GM10266 (cell line): ENCODE data around the gene RUFY1.

Experiments
- DNase-seq: peaks from one replicate; pipeline ENCODE4 v3.0.0; 2012; ENCODE audit errors: extremely low spot score
- TF ChIP-seq, protein P1 (sequence below): IDR thresholded peaks from 2 replicates; pipeline ENCODE4 v1.5.1; 2012; ENCODE audit warnings: mild to moderate bottlenecking, low read depth; ENCODE audit not compliant: control insufficient read depth, insufficient read depth; ENCODE audit errors: missing control alignments

The RUFY1 gene

DNA sequence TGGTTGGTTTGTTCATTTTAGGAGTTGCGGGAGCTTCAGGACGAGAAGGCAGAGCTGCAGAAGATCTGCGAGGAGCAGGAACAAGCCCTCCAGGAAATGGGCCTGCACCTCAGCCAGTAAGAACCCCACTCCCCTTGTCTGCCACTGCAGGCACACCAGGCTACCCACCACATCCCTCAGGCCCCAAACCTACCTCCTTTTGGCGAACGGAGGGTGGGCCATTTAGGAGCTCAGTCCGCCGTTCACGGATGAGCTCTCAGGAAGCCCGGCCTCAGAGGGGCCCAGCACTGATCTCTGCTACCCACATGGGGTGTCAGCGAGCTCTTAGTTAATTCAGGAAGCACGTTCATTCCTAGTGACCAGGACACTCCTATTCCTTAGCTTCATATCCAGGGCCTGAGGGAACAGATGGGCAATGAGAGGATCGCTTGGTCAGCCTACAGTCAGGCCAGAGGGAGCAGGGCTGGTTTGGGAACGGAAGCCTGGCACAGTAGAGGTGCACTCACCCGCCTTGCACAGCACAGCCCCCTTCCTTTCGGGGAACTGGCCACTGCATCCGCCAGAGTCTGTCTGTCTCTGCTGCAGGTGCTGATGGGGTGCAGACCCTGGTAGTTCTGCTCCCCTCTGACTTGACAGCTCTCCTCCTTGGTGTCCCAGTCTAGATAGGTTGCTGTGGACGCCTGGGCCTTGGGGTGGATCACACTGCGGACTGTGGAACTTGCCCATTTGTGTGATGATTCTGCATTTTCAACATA is 51.7 kb downstream of the RUFY1 start:
- TF ChIP-seq, protein P1, sequence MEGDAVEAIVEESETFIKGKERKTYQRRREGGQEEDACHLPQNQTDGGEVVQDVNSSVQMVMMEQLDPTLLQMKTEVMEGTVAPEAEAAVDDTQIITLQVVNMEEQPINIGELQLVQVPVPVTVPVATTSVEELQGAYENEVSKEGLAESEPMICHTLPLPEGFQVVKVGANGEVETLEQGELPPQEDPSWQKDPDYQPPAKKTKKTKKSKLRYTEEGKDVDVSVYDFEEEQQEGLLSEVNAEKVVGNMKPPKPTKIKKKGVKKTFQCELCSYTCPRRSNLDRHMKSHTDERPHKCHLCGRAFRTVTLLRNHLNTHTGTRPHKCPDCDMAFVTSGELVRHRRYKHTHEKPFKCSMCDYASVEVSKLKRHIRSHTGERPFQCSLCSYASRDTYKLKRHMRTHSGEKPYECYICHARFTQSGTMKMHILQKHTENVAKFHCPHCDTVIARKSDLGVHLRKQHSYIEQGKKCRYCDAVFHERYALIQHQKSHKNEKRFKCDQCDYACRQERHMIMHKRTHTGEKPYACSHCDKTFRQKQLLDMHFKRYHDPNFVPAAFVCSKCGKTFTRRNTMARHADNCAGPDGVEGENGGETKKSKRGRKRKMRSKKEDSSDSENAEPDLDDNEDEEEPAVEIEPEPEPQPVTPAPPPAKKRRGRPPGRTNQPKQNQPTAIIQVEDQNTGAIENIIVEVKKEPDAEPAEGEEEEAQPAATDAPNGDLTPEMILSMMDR, result no peak
- no peak for DNase-seq

DNA sequence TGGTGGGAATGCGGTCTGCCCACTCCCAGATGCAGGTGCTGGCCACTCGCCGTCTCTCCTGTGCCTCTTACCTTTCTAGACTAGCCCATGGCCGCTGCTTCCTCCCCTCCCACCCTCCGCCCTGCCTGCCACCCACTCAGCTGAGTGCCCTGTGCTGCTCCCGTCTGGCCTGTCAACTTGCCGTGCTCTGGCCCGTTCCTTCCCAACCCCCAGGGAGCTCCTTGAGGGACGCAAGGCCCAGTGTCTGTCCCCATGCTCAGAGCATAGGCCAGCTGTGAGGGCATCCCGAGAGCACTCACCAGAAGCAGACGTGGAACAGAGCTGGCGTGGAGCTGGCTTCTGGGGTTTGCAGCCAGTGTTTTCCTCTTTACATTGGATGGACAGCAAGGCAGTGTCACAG is 53.0 kb downstream of the RUFY1 start:
- TF ChIP-seq, protein P1, result no peak
- no peak for DNase-seq

DNA sequence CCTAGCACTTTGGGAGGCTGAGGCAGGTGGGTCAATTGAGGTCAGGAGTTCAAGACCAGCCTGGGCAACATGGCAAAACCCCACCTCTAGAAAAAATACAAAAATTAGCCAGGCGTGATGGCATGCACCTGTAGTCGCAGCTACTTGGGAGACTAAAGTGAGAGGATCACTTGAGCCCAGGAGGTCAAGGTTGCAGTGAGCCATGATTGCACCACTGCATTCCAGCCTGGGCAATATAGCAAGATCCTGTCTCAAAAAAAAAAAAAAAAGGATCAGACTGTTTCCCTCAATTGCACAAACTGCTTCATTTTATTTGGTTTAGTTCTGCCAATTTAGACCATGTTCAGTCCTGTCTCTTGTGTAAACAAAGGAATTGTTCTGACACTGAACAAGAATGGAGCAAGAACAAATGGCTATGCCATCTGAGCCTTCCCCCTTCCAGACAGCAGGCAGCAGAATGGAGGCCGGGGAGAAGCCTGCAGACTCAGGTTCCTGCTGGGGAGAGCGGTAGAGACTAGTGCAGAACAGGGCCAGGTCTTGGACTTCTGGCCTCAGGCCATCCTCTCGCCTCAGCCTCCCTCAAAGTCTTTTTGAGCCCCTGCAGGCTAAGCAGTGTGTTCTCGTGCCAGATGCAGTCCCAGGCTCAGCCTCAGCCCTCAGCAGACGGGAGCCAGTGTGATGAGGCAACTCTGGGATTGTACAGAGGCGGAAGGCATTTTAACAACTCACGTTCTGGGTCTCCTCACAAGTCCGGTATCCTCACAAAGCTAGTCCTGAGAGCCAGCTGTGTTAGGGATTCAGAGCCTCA is 54.9 kb downstream of the RUFY1 start:
- no peak for DNase-seq
- TF ChIP-seq, protein P1, result no peak

DNA sequence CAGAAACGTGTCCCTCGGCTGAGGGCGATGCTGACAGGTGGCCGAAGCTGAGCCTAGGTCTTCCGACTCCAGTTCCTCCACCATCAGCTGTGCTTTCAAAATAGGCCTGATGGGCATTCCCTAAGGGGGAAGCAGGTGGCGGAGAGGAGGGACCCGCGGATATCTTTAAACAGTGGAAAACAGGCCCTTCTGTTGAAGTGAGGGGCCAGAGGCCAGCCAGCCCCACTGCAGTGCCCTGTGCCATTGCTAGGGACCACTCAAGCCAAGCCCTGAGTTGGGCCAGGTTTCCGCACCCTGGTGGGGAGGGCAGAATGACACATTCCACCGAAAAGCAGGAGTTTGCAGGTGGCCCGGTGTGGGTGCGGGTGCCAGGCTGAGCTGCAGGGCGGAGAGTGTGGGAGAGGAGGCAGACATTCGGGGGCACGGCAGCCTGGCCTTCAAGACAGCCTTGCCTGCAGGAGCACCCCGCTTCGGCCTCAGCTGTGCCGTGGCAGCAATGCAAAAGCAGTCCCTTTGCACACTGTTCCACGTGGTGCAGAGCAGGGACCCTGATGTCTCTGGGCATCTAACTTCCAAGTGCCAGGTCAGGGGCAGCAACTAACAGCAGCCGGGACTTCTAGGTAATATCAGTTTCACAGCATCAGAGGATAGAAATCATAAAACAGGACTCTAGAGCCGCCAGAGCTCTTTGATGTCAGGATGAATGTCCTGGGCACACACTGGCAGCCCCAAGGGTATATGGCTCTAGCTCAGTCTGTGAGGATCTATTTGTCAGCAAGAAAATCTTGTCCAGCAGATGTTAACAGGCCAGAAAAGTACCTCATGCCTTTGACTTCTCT is 55.9 kb downstream of the RUFY1 start:
- DNase-seq, result no peak
- TF ChIP-seq, protein P1, result no peak

DNA sequence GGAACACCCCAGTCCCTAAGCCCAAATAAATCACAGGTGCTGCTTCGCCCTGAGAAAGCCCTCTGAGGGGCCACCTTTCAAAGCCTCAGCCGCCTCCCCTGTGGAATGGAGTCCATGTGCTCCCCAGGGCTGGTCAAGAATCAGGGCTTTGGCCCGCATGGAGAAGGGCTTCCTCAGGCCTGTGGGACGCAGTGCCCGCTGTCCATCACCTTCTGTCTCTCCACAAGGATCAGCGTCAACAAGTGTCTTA is 56.5 kb downstream of the RUFY1 start:
- no peak for DNase-seq
- TF ChIP-seq, protein P1, result no peak

DNA sequence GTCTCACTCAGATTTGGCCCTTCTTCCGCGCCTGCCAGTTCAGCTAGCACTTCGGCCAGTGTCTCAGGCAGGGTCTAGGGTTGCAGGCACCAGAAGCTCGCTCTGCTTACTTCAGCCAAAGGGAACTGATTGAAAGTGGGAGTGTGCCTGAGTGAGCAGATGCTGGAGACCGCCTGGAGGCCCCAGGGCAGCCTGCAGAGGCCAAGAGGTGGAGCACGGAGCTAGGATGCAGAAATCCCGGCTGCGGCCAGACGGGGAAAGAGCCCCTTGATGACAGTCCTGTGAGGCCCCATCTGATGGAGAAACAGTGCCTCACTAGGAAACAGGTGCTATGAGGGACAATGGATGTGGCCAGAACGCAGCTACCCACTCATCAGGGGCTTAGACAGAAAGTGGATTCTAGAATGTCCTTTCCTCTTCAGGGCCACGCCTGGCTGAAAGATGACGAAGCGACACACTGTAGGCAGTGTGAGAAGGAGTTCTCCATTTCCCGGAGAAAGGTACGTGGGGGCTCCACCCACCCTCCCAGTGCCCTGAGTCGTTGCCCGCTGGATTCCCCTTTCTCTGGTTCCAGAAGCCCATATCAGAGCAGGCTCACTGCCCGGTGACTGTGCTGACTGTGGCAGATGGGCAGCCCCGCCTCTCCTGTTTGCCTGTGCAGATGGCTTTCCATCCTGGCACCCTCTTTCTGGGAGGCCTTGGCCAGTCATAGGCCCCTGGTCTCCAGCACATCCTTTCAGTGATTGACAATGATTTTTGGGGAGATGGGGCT is 57.0 kb downstream of the RUFY1 start:
- DNase-seq, result no peak
- TF ChIP-seq, protein P1, result no peak
